Stimulated activated CD4-positive, alpha-beta T cell treated with anti-CD3 and anti-CD28 coated beads, Interleukin-4, amount 100 ng/mL, for 1 hour (primary cell): ENCODE measurements around the gene COMMD4.
"Not testable (repeated sequence)": the region's sequence is repeated elsewhere in the genome, so short reads cannot be mapped to it uniquely, and the experiment has no call there.

Source experiments
- DNase-seq: peaks from one replicate; pipeline ENCODE4 v3.0.0-alpha.2; 2020

COMMD4 gene

DNA sequence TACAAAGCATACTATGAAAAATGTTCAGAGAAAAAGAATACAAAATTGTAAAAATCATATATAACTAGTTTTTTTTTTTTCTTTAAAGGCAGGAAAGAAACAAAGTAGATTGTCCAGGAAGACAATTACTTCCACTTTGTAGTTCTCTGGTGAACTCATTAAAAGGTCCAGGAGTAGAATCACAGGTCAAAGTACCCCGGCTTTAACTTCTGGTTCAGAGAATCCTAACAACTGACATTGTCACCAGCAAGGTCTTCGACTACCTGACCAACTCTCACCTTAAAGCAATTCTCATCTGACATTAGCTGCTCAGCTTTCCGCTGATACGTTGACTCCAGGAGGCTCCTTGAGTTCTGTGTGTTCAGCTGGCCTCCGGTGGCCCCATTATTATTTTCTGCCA is 48.1 kb downstream of the COMMD4 start:
- not testable (repeated sequence) for DNase-seq
